IPS-NIHi7 (cell line): ENCODE data around the gene DBN1.

Experiments used
- DNase-seq: peaks from one replicate; pipeline ENCODE4 v3.0.0; 2012; ENCODE audit warnings: mixed read lengths; ENCODE audit errors: extremely low spot score

The DBN1 gene

GRCh38 chr5:177504086-177505056 lies 30.9 kb upstream of the DBN1 start:
- DNase-seq = no peak

- DNase-seq = no peak
Measured at GRCh38 chr5:177503351-177504085, 30.1 kb upstream of the DBN1 start.

DNA sequence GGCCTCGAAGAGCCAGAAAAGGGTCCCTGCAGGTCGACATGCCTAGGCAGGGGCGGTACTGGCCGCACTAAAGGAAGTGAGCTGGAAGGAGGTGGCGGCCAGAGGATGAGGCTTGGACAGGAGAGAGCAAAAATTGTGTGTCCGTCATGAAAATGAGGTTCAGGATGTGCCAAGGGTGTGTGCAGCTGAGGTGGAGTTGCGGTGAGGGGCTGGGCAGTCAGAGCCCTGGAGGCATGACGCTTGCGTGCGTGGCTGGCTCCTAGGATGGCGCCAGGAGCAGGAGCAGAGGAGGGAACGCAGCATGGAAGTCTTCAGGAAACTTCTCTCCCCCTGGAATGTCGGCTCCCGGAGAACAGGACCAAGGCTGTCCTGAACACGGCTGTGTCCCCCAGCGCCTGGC lies 29.5 kb upstream of the DBN1 start:
- DNase-seq = no peak

- DNase-seq = no peak
Measured at GRCh38 chr5:177501874-177502678, 28.6 kb upstream of the DBN1 start.

- peak; percentile 88 for DNase-seq
Measured at GRCh38 chr5:177500685-177501522, 27.5 kb upstream of the DBN1 start.

DNA sequence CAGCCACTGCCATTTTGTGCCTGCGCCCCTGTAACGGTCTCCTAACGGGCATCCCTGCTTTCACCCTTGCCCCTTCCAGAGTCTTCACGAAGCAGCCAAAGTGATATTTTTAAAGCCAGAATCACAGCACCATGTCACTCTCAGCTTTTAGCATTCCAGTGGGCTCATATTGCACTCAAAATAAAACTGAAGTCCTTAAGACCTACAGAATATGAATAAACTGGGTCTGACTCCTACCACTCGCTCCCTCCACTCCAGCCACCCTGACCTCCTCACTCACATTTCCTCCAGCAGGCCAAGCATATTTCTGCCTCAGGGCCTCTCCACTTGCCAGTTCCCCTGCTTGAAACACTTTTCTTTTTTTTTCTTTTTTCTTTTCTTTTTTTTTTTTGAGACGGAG lies 26.4 kb upstream of the DBN1 start:
- DNase-seq = no peak

GRCh38 chr5:177498013-177498787 lies 24.8 kb upstream of the DBN1 start:
- DNase-seq = no peak

DNA sequence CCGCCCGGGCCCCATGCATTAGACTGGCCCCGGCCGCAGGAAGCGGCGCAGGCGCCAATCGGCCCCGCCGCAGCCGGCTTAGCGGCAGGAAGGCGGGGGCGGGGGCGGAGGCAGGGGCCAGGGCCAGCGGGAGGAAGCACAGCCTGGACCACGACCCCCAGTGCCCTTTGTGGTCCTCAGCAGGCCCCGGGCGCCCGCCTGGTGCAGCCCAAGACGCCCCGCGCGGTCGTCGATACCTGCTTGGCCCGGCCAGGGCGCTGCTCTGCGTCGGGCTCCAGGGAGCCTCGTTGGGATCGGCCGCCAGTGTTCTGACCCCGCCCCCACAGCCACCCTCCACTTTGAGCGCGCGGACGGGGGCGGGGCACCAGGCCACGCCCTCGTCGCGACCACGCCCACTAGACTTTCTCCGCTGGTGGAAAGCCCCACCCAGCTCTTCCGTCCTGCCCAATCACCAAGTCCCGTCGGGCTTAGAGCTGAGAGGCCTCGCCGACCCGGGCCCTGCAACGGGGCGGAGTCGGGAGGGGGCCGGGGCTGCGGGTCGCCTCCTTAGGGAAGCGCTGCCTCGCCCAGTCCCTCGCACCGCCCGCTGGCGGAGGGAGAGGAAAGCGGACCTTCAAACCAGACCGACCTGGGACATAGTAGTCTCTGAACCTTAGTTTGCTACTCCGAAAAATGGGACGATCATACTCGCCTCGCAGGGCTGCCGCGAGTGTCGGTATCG lies 24.0 kb upstream of the DBN1 start, which contains the start of gene PDLIM7:
PDLIM7 (minus strand) TSS at position 313 of the 721 bp plus-strand sequence. CDS start 1,092 bp downstream, outside the sequence.
- DNase-seq = peak; percentile 98

DNA sequence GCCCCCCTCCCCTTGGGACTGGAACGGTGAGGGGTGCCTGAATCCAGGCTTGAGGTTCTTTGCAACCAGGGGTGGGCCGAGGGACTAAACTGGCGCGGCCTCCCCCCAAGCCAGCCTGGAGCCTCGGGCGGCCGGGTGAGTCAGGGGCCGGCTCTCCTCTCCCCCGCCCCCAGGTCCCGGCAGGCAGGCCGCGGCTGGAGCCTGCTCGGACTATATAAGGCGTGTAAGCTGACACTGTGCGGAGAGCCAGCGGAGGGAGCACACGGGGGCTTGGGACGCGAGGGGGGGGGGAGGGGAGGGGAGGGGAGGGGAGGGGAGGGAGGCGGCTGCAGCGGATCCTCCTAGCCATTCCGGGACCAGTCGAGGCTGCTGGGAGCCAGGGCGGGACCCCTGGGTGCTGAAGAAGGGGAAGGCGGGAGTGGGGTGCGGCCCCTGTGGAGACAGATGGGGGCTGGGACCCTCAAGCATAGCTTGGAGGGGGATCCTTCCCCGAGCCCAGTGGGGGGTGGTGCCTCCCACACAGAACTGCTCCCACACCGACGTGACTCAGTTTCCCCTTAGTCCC lies 23.4 kb upstream of the DBN1 start:
- peak; percentile 87 for DNase-seq

- DNase-seq = no peak
Measured at GRCh38 chr5:177496070-177496726, 22.8 kb upstream of the DBN1 start.

GRCh38 chr5:177495243-177496060 lies 22.0 kb upstream of the DBN1 start:
- DNase-seq = peak; percentile 69

DNA sequence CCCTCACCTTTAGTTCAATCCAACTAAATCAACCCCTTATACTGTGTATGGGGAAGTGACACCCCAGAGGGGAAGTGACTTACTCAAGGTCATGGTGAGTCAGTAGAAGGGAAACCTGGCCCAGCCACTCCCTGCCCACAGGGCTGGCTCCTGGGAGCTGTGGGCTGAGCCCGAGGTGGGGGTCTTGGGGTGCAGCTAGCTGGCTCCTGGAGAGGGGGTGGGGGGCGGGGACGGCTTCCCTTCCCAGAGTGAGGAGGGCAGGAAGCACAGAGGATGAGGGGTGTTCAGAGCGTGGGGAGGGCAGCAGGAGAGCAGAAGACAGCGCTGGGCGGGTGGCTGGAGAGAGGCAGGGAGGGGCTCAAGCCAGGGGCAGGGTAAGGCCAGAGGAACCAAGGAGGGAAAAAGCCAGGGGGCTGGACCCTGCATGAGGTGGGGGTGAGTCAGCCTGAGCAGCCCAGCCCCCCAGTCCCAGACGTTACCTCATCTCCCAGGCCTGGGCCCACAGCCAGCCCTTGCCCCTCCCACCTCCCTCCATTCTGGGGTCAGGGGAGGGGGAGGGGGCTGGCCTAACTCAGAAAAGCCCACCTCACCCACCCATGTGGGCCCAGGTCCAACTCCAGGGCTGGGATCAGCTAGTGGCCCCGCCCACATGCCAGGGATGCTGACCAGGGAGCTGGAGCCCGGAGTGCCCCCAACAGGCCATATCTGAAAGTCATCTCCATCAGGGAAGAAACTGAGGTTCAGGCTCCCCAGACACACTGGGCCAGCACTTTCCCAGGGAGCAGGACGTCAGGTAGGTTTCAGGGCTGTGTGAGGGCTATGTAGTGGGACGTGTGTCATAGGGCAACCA lies 21.1 kb upstream of the DBN1 start:
- peak; percentile 46 for DNase-seq

DNA sequence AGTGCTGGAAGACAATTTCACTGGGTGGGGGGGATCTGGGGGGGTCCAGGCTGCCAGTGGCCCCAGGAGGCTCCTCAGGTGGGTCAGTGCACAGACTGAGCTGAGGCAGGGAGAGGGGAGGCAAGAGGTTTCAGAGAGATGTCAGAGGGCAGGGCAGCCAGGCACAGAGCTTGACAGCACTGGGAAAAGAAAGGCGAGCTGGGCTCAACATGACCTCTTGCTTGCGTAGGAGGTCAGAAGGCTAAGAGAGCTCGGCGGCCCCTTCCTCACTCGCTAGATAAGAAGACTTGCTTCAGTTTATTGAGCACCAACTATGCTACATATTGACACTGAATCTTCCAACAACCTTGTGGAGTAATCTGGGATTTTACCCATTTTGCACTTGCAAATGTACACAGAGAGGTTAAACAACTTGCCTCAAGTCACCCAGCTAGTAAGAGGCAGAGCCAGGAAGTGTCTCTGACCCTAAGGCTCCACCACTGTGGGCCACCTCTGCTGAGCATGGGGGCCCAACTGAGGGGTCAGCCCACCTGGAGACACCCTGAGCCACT lies 20.4 kb upstream of the DBN1 start:
- no peak for DNase-seq

DNA sequence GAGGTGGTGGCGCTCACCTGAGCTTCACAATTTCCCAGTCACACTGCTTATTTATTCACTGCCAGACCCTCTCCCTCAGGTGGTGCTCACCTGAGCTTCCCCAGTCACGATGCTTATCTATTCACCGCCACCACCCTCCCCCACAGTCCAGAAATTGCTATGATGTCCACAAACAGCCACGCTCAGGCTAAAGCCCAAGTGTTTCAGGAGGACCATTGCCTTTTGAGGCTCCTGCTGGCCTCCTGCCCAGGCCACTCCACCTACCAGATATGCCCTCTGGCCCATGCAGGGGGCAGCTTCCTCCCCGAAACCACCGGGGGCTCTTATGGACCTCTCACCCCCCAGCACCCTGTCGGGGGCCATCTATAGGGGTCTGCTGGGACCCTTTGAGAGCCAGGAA lies 19.4 kb upstream of the DBN1 start:
- DNase-seq = no peak

GRCh38 chr5:177491983-177492746 lies 18.7 kb upstream of the DBN1 start:
- DNase-seq = no peak
